Dendritic cell treated with granulocyte-macrophage colony-stimulating factor and Interleukin-4, amounts not matched to agents 40 ng/mL and 50 ng/mL, for 4 days (primary cell): Measurements from ENCODE around the gene TBC1D16.
A peak's percentile ranks its signal among the peaks of the same experiment; 100 is the strongest.
"Not testable (repeated sequence)": the region's sequence is repeated elsewhere in the genome, so short reads cannot be mapped to it uniquely, and the experiment has no call there.

Source experiments
- H3K27ac Mint-ChIP-seq: one replicate; pipeline ENCODE4 v1.8.0; 2022; ENCODE audit warnings: mild to moderate bottlenecking, mixed read lengths
- H3K27me3 Mint-ChIP-seq: one replicate; pipeline ENCODE4 v1.8.0; 2022; ENCODE audit warnings: mild to moderate bottlenecking, mixed read lengths
- H3K36me3 Mint-ChIP-seq: one replicate; pipeline ENCODE4 v1.8.0; 2022; ENCODE audit warnings: low read depth, mixed read lengths
- H3K4me1 Mint-ChIP-seq: one replicate; pipeline ENCODE4 v1.8.0; 2022; ENCODE audit warnings: low read depth, mixed read lengths
- H3K4me3 Mint-ChIP-seq: one replicate; pipeline ENCODE4 v1.8.0; 2022; ENCODE audit warnings: mild to moderate bottlenecking, moderate library complexity, mixed read lengths
- H3K9me3 Mint-ChIP-seq: one replicate; pipeline ENCODE4 v1.8.0; 2022; ENCODE audit warnings: mixed read lengths
- intact Hi-C: fragments of 100-400 bp; cut with micrococcal nuclease; formaldehyde crosslinking; loops from one replicate; pipeline ENCODE4 v1.15.0; 2022

Gene TBC1D16

GRCh38 chr17:80064696-80065095 lies 29.0 kb upstream of the TBC1D16 start:
- intact Hi-C loops: no loop called here
- Mint-ChIP-seq H3K9me3 (no peaks in the 10 kb centered on the region), H3K27ac (peak overlapping the region; percentile 68), H3K4me3 (no peak overlapping the region), H3K4me1 (peaks cover 25% of the 10 kb centered on the region), H3K36me3 (no peaks in the 10 kb centered on the region), H3K27me3 (peaks cover 20% of the 10 kb centered on the region)

GRCh38 chr17:80063830-80064585 lies 28.3 kb upstream of the TBC1D16 start:
- Mint-ChIP-seq H3K27me3 (peaks cover 19% of the 10 kb centered on the region), H3K4me1 (peaks cover 18% of the 10 kb centered on the region), H3K9me3 (no peaks in the 10 kb centered on the region), H3K4me3 (peak overlapping the region; percentile 40), H3K27ac (peak overlapping the region; percentile 68), H3K36me3 (no peaks in the 10 kb centered on the region)
- intact Hi-C loops: no loop called here

- Mint-ChIP-seq H3K9me3 (no peaks in the 10 kb centered on the region), H3K4me3 (no peak overlapping the region), H3K4me1 (peaks cover 15% of the 10 kb centered on the region), H3K27me3 (peaks cover 17% of the 10 kb centered on the region), H3K27ac (no peak overlapping the region), H3K36me3 (no peaks in the 10 kb centered on the region)
- intact Hi-C loops: no loop called here
Observed at GRCh38 chr17:80061421-80061820, 25.7 kb upstream of the TBC1D16 start.

- Mint-ChIP-seq H3K4me3 (no peak overlapping the region), H3K27ac (no peak overlapping the region), H3K9me3 (no peaks in the 10 kb centered on the region), H3K27me3 (peaks cover 14% of the 10 kb centered on the region), H3K4me1 (peaks cover 15% of the 10 kb centered on the region), H3K36me3 (no peaks in the 10 kb centered on the region)
- intact Hi-C loops: no loop called here
Observed at GRCh38 chr17:80060644-80061043, 25.0 kb upstream of the TBC1D16 start.

- H3K27ac Mint-ChIP-seq: no peak overlapping the region
- intact Hi-C loops: no loop called here
- no peaks in the 10 kb centered on the region for H3K36me3 Mint-ChIP-seq
- no peak overlapping the region for H3K4me3 Mint-ChIP-seq
- H3K27me3 Mint-ChIP-seq: peaks cover 14% of the 10 kb centered on the region
- peaks cover under 1% of the 10 kb centered on the region for H3K4me1 Mint-ChIP-seq
- no peaks in the 10 kb centered on the region for H3K9me3 Mint-ChIP-seq
Observed at GRCh38 chr17:80058311-80058955, 22.8 kb upstream of the TBC1D16 start.

- Mint-ChIP-seq H3K4me3 (no peak overlapping the region), H3K36me3 (no peaks in the 10 kb centered on the region), H3K27ac (no peak overlapping the region), H3K27me3 (peaks cover 7% of the 10 kb centered on the region), H3K4me1 (no peaks in the 10 kb centered on the region), H3K9me3 (no peaks in the 10 kb centered on the region)
- intact Hi-C loops: no loop called here
Observed at GRCh38 chr17:80055597-80055996, 19.9 kb upstream of the TBC1D16 start.

- H3K27ac Mint-ChIP-seq: no peak overlapping the region
- peaks cover 3% of the 10 kb centered on the region for H3K27me3 Mint-ChIP-seq
- no peaks in the 10 kb centered on the region for H3K4me1 Mint-ChIP-seq
- no peaks in the 10 kb centered on the region for H3K9me3 Mint-ChIP-seq
- intact Hi-C loops: no loop called here
- no peaks in the 10 kb centered on the region for H3K36me3 Mint-ChIP-seq
- H3K4me3 Mint-ChIP-seq: no peak overlapping the region
Observed at GRCh38 chr17:80053102-80053501, 17.4 kb upstream of the TBC1D16 start.

- H3K36me3 Mint-ChIP-seq: no peaks in the 10 kb centered on the region
- H3K4me1 Mint-ChIP-seq: no peaks in the 10 kb centered on the region
- H3K27ac Mint-ChIP-seq: no peak overlapping the region
- peaks cover 1% of the 10 kb centered on the region for H3K27me3 Mint-ChIP-seq
- no peaks in the 10 kb centered on the region for H3K9me3 Mint-ChIP-seq
- intact Hi-C loops: no loop called here
- no peak overlapping the region for H3K4me3 Mint-ChIP-seq
Observed at GRCh38 chr17:80051681-80052080, 16.0 kb upstream of the TBC1D16 start.

GRCh38 chr17:80050706-80051105 lies 15.0 kb upstream of the TBC1D16 start:
- intact Hi-C loops: no loop called here
- H3K4me3 Mint-ChIP-seq: no peak overlapping the region
- no peaks in the 10 kb centered on the region for H3K36me3 Mint-ChIP-seq

GRCh38 chr17:80049986-80050385 lies 14.3 kb upstream of the TBC1D16 start:
- H3K4me1 Mint-ChIP-seq: no peaks in the 10 kb centered on the region
- peaks cover 5% of the 10 kb centered on the region for H3K27me3 Mint-ChIP-seq
- no peaks in the 10 kb centered on the region for H3K9me3 Mint-ChIP-seq
- no peaks in the 10 kb centered on the region for H3K36me3 Mint-ChIP-seq
- H3K27ac Mint-ChIP-seq: no peak overlapping the region
- intact Hi-C loops: no loop called here
- H3K4me3 Mint-ChIP-seq: no peak overlapping the region

More at GRCh38 chr17:80050706-80051105, 15.0 kb upstream of the TBC1D16 start:
- no peak overlapping the region for H3K27ac Mint-ChIP-seq
- no peaks in the 10 kb centered on the region for H3K4me1 Mint-ChIP-seq
- H3K27me3 Mint-ChIP-seq: peaks cover 5% of the 10 kb centered on the region
- no peaks in the 10 kb centered on the region for H3K9me3 Mint-ChIP-seq

GRCh38 chr17:80047176-80047575 lies 11.5 kb upstream of the TBC1D16 start:
- Mint-ChIP-seq H3K9me3 (no peaks in the 10 kb centered on the region), H3K4me3 (no peak overlapping the region), H3K4me1 (no peaks in the 10 kb centered on the region), H3K27ac (no peak overlapping the region), H3K27me3 (peaks cover 7% of the 10 kb centered on the region), H3K36me3 (no peaks in the 10 kb centered on the region)
- intact Hi-C loops: no loop called here

GRCh38 chr17:80046709-80047108 lies 11.0 kb upstream of the TBC1D16 start:
- H3K36me3 Mint-ChIP-seq, H3K27ac Mint-ChIP-seq, H3K4me1 Mint-ChIP-seq, H3K4me3 Mint-ChIP-seq, intact Hi-C loops, H3K9me3 Mint-ChIP-seq, H3K27me3 Mint-ChIP-seq: not testable (repeated sequence)

- H3K27ac Mint-ChIP-seq: no peak overlapping the region
- H3K27me3 Mint-ChIP-seq: peaks cover 14% of the 10 kb centered on the region
- intact Hi-C loops: no loop called here
- H3K9me3 Mint-ChIP-seq: no peaks in the 10 kb centered on the region
- H3K4me3 Mint-ChIP-seq: no peak overlapping the region
- H3K36me3 Mint-ChIP-seq: no peaks in the 10 kb centered on the region
- H3K4me1 Mint-ChIP-seq: no peaks in the 10 kb centered on the region
Observed at GRCh38 chr17:80045703-80046102, 10.0 kb upstream of the TBC1D16 start.

- Mint-ChIP-seq H3K27ac (no peak overlapping the region), H3K9me3 (no peaks in the 10 kb centered on the region), H3K4me3 (no peak overlapping the region), H3K4me1 (peaks cover 7% of the 10 kb centered on the region), H3K36me3 (no peaks in the 10 kb centered on the region), H3K27me3 (peaks cover 21% of the 10 kb centered on the region)
- intact Hi-C loops: no loop called here
Observed at GRCh38 chr17:80043963-80044362, 8.3 kb upstream of the TBC1D16 start.
